ENCODE measurements around the gene VSTM4. TPM values are rescaled to one million over a fixed set of nuclear protein-coding genes. Genes with fewer than 3 reads are reported as not detected.

Gene VSTM4, protein sequence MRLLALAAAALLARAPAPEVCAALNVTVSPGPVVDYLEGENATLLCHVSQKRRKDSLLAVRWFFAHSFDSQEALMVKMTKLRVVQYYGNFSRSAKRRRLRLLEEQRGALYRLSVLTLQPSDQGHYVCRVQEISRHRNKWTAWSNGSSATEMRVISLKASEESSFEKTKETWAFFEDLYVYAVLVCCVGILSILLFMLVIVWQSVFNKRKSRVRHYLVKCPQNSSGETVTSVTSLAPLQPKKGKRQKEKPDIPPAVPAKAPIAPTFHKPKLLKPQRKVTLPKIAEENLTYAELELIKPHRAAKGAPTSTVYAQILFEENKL
- total RNA-seq: 6.5 and 10.2 TPM in 2 replicates
- polyA plus RNA-seq: 8.5 and 9.0 TPM in 2 replicates

DNA sequence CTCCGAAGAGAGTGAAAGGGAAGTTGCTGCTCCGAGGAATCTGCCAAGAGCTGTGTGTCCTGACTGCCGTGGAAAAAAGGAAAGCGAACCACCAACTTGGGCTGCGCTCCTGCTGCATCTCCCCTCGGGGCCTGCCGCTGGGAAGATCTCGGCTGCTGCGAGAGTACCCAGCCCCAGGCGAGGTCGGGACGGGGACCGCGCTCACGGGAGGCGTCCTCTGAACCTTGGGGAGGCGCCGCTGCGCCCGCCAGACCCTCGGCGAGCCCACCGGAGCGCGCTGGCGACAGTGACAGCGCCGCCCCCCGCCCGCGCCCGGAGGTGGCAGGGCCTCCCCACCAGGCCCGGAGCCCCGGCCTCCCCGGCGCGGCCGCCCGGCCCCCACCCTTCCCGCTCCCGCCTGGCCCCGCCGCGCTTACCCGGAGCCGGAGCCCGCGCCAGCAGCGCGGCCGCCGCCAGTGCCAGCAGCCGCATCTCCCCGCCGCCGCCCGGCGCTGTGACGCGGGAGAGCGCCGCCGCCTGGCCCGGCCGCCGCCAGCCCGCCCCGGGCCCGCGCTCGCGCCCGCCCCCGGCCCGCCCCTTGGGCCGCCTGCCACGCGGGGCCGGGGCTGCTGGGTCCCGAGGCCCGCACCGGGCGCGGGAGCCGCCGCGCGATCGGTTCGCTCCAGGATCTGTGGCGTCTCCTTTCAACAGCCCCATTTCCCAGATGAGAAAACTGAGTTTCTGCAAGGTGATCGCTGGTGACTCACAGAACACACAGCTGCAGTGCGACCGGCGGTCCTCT lies at the start of gene VSTM4:
Gene VSTM4 (minus strand): TSS at position 508 of the 781 bp plus-strand sequence. CDS start 37 bp downstream, at position 471.
- H2AFZ ChIP-seq: peak within 1 kb of the TSS; percentile 81
- TF ChIP-seq EZH2phosphoT487 (IDR thresholded peaks at IDR 0.05; ENCODE audit: low read depth, severe bottlenecking, unreplicated experiment): no peak
- no peak for TF ChIP-seq EZH2 (IDR thresholded peaks at IDR 0.05; ENCODE audit: borderline replicate concordance)
- TF ChIP-seq, protein P1, sequence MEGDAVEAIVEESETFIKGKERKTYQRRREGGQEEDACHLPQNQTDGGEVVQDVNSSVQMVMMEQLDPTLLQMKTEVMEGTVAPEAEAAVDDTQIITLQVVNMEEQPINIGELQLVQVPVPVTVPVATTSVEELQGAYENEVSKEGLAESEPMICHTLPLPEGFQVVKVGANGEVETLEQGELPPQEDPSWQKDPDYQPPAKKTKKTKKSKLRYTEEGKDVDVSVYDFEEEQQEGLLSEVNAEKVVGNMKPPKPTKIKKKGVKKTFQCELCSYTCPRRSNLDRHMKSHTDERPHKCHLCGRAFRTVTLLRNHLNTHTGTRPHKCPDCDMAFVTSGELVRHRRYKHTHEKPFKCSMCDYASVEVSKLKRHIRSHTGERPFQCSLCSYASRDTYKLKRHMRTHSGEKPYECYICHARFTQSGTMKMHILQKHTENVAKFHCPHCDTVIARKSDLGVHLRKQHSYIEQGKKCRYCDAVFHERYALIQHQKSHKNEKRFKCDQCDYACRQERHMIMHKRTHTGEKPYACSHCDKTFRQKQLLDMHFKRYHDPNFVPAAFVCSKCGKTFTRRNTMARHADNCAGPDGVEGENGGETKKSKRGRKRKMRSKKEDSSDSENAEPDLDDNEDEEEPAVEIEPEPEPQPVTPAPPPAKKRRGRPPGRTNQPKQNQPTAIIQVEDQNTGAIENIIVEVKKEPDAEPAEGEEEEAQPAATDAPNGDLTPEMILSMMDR (IDR thresholded peaks at IDR 0.05; ENCODE audit: poor library complexity): peak; percentile 16
- H3K4me3 ChIP-seq: peak within 1 kb of the TSS; percentile 7
- peak within 1 kb of the TSS; percentile 63 for H3K27ac ChIP-seq
- H3K4me2 ChIP-seq: peak within 1 kb of the TSS; percentile 74
- H3K36me3 ChIP-seq (replicated peaks; ENCODE audit: insufficient read depth, low read depth): no peaks in the 10 kb centered on the region
- peaks cover 27% of the 10 kb centered on the region for H3K27me3 ChIP-seq
- no peaks in the 10 kb centered on the region for H3K9me3 ChIP-seq (ENCODE audit: low read depth)
- H3K9me2 ChIP-seq (replicated peaks; ENCODE audit: insufficient read depth): no peaks in the 10 kb centered on the region
- H3K4me1 ChIP-seq (ENCODE audit: insufficient read depth): peaks cover 8% of the 10 kb centered on the region
- no peaks in the 10 kb centered on the region for H4K20me1 ChIP-seq (ENCODE audit: insufficient read depth, poor library complexity, severe bottlenecking)
- DNase-seq (ENCODE audit: low spot score): peak; percentile 70
- WGBS (ENCODE audit: low lambda C conversion rate, missing lambda C conversion rate): 7% methylated on average over 28 of the region's 95 CpGs
- no peaks in the 10 kb centered on the region for H3K79me2 ChIP-seq

DNA sequence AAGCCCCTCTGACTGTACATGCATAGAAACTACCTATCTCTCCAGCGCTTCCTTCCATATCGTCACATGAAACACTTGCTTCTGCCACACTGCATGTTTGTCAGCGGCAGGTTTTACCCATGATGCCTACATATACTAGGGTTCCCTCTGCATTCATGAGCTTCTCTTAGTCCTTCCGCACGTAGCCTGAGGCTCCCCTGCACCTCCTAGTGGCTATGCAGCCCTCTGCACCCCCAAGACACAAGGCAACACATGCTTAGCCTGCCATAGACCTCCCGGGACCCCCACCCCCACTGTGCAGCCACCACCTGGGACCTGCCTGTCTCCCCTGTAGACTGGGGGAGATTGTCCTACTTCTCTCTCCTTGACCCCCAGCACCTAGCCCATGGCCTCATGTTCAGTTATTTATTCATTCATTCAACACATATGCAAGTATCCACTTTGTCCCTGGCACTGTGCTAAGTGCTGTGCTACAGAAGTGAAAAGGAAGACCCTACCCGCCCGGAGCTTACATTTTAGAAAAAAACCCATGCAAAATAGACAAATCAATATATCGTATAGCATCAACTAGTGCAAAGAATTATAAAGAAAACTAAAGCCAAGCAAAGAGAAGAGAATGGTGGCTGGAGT lies 49.4 kb upstream of the VSTM4 start:
- Histone ChIP-seq H3K4me3 (no peak overlapping the region), H3K27me3 (peaks cover 3% of the 10 kb centered on the region), H3K36me3 (replicated peaks; ENCODE audit: insufficient read depth, low read depth) (no peaks in the 10 kb centered on the region), H3K4me2 (no peak overlapping the region), H3K4me1 (ENCODE audit: insufficient read depth) (no peaks in the 10 kb centered on the region), H3K27ac (no peak overlapping the region), H4K20me1 (ENCODE audit: insufficient read depth, poor library complexity, severe bottlenecking) (no peaks in the 10 kb centered on the region), H2AFZ (no peak overlapping the region), H3K9me3 (ENCODE audit: low read depth) (no peaks in the 10 kb centered on the region), H3K79me2 (no peaks in the 10 kb centered on the region), H3K9me2 (replicated peaks; ENCODE audit: insufficient read depth) (no peaks in the 10 kb centered on the region)
- WGBS (ENCODE audit: low lambda C conversion rate, missing lambda C conversion rate): 52% methylated on average over 9 of the region's 9 CpGs
- no peak for TF ChIP-seq EZH2phosphoT487 (IDR thresholded peaks at IDR 0.05; ENCODE audit: low read depth, severe bottlenecking, unreplicated experiment)
- TF ChIP-seq EZH2 (IDR thresholded peaks at IDR 0.05; ENCODE audit: borderline replicate concordance): no peak
- TF ChIP-seq, protein P1 (IDR thresholded peaks at IDR 0.05; ENCODE audit: poor library complexity): peak; percentile 64
- DNase-seq (ENCODE audit: low spot score): peak; percentile 74

DNA sequence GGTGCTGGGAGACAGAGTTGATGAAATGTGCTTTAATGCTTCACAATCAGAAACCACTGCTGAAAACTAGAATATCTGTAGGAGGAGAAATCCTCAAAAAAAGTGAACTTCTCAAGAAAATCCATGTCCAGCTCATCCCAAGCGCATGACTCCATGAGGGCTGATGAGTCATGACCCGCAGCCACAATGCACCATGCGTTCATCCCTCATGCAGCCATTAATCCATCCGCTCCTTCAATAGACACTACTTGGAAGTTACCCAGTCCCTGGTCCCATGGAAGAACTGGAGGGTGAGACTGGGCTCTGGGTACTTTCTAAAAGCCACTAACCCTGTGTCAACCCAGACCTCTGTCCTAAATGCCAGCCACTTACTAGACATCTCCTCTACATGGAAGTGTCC lies 48.4 kb upstream of the VSTM4 start:
- DNase-seq (ENCODE audit: low spot score): no peak
- no peak overlapping the region for H3K27ac ChIP-seq
- H3K27me3 ChIP-seq: peaks cover 4% of the 10 kb centered on the region
- H3K9me3 ChIP-seq (ENCODE audit: low read depth): no peaks in the 10 kb centered on the region
- H3K4me2 ChIP-seq: no peak overlapping the region
- WGBS (ENCODE audit: low lambda C conversion rate, missing lambda C conversion rate): 93% methylated on average over 4 of the region's 4 CpGs
- no peaks in the 10 kb centered on the region for H3K9me2 ChIP-seq (replicated peaks; ENCODE audit: insufficient read depth)
- H3K4me3 ChIP-seq: no peak overlapping the region
- TF ChIP-seq, protein P1 (IDR thresholded peaks at IDR 0.05; ENCODE audit: poor library complexity): no peak
- no peak for TF ChIP-seq EZH2phosphoT487 (IDR thresholded peaks at IDR 0.05; ENCODE audit: low read depth, severe bottlenecking, unreplicated experiment)
- TF ChIP-seq EZH2 (IDR thresholded peaks at IDR 0.05; ENCODE audit: borderline replicate concordance): no peak
- no peaks in the 10 kb centered on the region for H3K4me1 ChIP-seq (ENCODE audit: insufficient read depth)
- H3K36me3 ChIP-seq (replicated peaks; ENCODE audit: insufficient read depth, low read depth): no peaks in the 10 kb centered on the region
- no peaks in the 10 kb centered on the region for H3K79me2 ChIP-seq
- H2AFZ ChIP-seq: no peak overlapping the region
- no peaks in the 10 kb centered on the region for H4K20me1 ChIP-seq (ENCODE audit: insufficient read depth, poor library complexity, severe bottlenecking)

All from hepatocyte (in vitro differentiated cells).